Vagina (tissue), 2 donors: Measurements from ENCODE around the gene ELAC2. TPM values are rescaled to one million over a fixed set of nuclear protein-coding genes. Genes with fewer than 3 reads are reported as not detected.

ENCODE experiments used
- DNase-seq, 2 donors: peaks; one replicate each; pipeline ENCODE4 v3.0.0-alpha.2; 2017; ENCODE audit errors: extremely low spot score in 2 of 2
- H3K27ac ChIP-seq: fragments of 200-600 bp; sonication (generic); one replicate; pipeline ENCODE4 v1.5.1; 2019
- H3K27me3 ChIP-seq: fragments of 200-600 bp; sonication (generic); one replicate; pipeline ENCODE4 v1.5.1; 2019
- H3K36me3 ChIP-seq, 2 donors: fragments of 200-600 bp; sonication (generic); one replicate each; pipeline ENCODE4 v1.5.1; 2017 to 2019
- H3K4me1 ChIP-seq: fragments of 200-600 bp; sonication (generic); one replicate; pipeline ENCODE4 v1.5.1; 2019
- H3K4me3 ChIP-seq, 2 donors: fragments of 200-600 bp; sonication (generic); 1 replicate in 1 of 2; 2 replicates in 1 of 2; pipeline ENCODE4 v1.5.1; 2016 to 2019
- H3K9me3 ChIP-seq: fragments of 200-600 bp; sonication (generic); one replicate; pipeline ENCODE4 v1.5.1; 2019
- CTCF ChIP-seq, 3 experiments: fragments of 450-650 bp in 2 of 3; fragments of 200-600 bp in 1 of 3; sonication (generic) in 1 of 3; IDR thresholded peaks; one replicate each; pipeline ENCODE4 v1.5.1; 2017 to 2019; ENCODE audit warnings: antibody characterized with exemption in 3 of 3, mild to moderate bottlenecking in 2 of 3, moderate library complexity in 2 of 3
- POLR2A ChIP-seq, 2 donors: fragments of 450-650 bp; IDR thresholded peaks; one replicate each; pipeline ENCODE4 v1.6.1; 2017; ENCODE audit warnings: antibody characterized with exemption in 2 of 2, mild to moderate bottlenecking in 2 of 2, moderate library complexity in 2 of 2
- POLR2AphosphoS5 ChIP-seq, 2 donors: sonication (generic); formaldehyde crosslinking; IDR thresholded peaks; one replicate each; pipeline ENCODE4 v1.9.0; 2017; ENCODE audit warnings: antibody characterized with exemption in 2 of 2, mild to moderate bottlenecking in 2 of 2, low read depth in 1 of 2; ENCODE audit not compliant: insufficient read depth in 1 of 2
- intact Hi-C: fragments of 100-400 bp; cut with DNase I; formaldehyde crosslinking; loops from one replicate; pipeline ENCODE4 v1.15.1; 2023
- total RNA-seq: library from RNA; depleted of rRNA; stranded (reverse); fragments of >200 nt; gene quantifications from one replicate; pipeline ENCODE4 v1.2.3, GENCODE V29; 2016

Gene ELAC2
- total RNA-seq, 1 donor from 2014 or later, result 134 TPM

DNA sequence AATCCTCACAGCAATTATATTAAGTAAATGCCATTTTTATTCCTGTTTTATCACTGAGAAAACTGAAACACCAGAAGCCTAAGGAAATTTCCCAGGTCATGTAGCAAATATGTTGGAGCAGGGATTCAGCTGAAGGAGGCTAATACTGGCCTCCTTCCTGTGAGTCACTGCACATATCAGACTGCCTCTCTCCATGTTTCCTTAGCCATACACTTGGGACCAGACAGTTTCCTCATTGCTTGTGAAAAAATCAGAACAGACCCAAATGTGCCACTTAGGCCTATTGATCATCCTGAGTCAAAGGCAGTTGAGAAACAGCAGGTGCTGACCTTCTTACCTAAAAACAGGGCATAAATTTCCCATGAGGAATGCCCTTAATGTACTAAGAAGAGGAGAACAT lies 18.9 kb upstream of the ELAC2 start:
- intact Hi-C loops, result no loop called here

GRCh38 chr17:13035420-13035819 lies 17.6 kb upstream of the ELAC2 start:
- no peak for DNase-seq
- no peaks in the 10 kb centered on the region for H3K4me1 ChIP-seq
- H3K36me3 ChIP-seq, result no peaks in the 10 kb centered on the region
- H3K9me3 ChIP-seq, result no peaks in the 10 kb centered on the region
- no peaks in the 10 kb centered on the region for H3K27me3 ChIP-seq
- intact Hi-C loops, result no loop called here
- no peak overlapping the region for H3K4me3 ChIP-seq
- no peak overlapping the region for H3K27ac ChIP-seq
- TF ChIP-seq POLR2AphosphoS5 (IDR thresholded peaks at IDR 0.05; ENCODE audit: insufficient read depth in 1 of 2, low read depth in 1 of 2), result no peak
- no peak for TF ChIP-seq CTCF (IDR thresholded peaks at IDR 0.05)
- no peak for TF ChIP-seq POLR2A (IDR thresholded peaks at IDR 0.05)

More for the DNA sequence above, 18.9 kb upstream of the ELAC2 start:
- H3K9me3 ChIP-seq, result no peaks in the 10 kb centered on the region
- H3K27me3 ChIP-seq, result no peaks in the 10 kb centered on the region
- no peaks in the 10 kb centered on the region for H3K36me3 ChIP-seq
- no peaks in the 10 kb centered on the region for H3K4me1 ChIP-seq
- no peak overlapping the region for H3K27ac ChIP-seq
- H3K4me3 ChIP-seq, result no peak overlapping the region
- TF ChIP-seq CTCF (IDR thresholded peaks at IDR 0.05), result no peak
- TF ChIP-seq POLR2AphosphoS5 (IDR thresholded peaks at IDR 0.05; ENCODE audit: insufficient read depth in 1 of 2, low read depth in 1 of 2), result no peak
- TF ChIP-seq POLR2A (IDR thresholded peaks at IDR 0.05), result no peak
- DNase-seq, result no peak

DNA sequence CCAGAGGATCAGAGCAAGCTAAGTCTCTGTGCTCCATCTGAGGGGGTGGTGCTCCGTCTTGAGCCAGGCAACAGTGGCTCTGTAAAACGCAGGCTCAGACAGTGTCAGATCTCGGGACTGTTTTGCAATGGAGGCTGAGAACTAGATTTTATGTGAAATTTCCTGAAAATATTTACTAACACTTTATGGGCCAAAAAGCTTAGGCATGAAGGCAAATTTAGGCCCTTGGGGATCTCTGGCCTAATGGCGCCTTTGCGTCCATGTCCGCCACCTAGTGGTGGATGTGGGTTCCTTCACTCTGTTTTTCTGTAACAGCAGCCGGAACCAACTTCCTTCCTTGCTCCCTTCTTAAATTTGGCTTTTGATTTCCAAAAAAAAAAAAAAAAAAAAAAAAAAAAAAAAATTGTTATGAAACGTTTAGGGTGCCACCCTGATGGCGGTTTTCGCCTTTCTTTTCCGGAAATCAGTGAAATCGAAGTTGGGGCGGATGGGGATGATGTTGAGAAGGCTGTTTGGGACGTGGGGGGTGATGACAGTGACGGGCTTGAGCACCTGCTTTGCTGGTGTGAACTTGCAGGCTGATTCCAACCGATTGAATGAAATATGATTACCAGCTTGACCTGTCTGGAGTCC lies 14.0 kb upstream of the ELAC2 start:
- no peaks in the 10 kb centered on the region for H3K4me1 ChIP-seq
- no peaks in the 10 kb centered on the region for H3K9me3 ChIP-seq
- H3K4me3 ChIP-seq, result no peak overlapping the region
- H3K27ac ChIP-seq, result no peak overlapping the region
- H3K36me3 ChIP-seq, result no peaks in the 10 kb centered on the region
- intact Hi-C loops, result no loop called here
- TF ChIP-seq CTCF (IDR thresholded peaks at IDR 0.05) (peak in 1 of 3 experiments; percentile 51), POLR2AphosphoS5 (IDR thresholded peaks at IDR 0.05; ENCODE audit: insufficient read depth in 1 of 2, low read depth in 1 of 2) (no peak)
- no peak for DNase-seq
- no peaks in the 10 kb centered on the region for H3K27me3 ChIP-seq

DNA sequence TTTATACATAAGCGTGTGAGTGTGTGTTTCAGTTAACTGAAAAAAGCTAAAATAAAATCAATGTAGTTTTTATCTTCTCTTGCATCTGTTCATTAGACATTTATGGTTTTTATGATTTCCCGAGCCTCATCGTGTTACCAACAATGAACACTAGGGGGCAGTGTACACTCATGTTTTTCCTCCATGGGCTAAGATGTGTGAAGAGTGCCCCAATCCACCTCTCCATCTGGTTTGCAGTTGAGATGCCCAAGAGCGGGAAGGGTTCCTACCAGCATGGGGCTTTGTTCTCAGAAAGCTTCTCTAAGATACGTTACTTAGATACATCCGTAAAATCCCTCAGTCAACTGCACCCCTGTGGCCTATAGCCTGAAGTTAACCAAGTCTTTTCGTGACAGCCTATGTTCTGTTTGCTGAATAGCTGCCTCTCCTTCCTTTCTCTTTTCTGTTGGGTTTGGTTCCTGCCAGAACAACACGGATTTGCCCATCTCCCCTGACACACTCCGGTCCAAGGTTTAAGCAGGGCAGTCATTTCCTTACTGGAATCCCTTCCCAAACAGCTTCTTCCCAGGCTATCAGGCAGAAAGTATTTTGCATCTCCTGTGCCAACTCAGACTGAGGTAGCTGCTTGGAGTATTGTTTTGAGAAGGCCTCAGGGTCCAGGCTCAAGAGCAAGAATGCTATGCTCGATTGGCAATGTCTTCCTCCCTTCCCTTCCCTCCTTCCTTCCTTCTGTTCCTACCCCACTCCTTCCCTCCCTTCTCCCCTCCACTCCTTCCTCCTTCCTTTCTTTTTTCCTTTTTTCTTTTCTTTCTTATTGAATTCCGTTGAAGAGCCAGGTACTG lies 12.9 kb upstream of the ELAC2 start:
- intact Hi-C loops, result no loop called here
- no peak for DNase-seq
- Histone ChIP-seq H3K36me3 (no peaks in the 10 kb centered on the region), H3K4me3 (no peak overlapping the region), H3K4me1 (no peaks in the 10 kb centered on the region), H3K27ac (no peak overlapping the region), H3K27me3 (no peaks in the 10 kb centered on the region), H3K9me3 (no peaks in the 10 kb centered on the region)
- no peak for TF ChIP-seq POLR2A (IDR thresholded peaks at IDR 0.05)
- TF ChIP-seq CTCF (IDR thresholded peaks at IDR 0.05), result peak; percentile 15 to 58 (median 35)
- no peak for TF ChIP-seq POLR2AphosphoS5 (IDR thresholded peaks at IDR 0.05; ENCODE audit: insufficient read depth in 1 of 2, low read depth in 1 of 2)

GRCh38 chr17:13030056-13030455 lies 12.2 kb upstream of the ELAC2 start:
- Histone ChIP-seq H3K9me3 (no peaks in the 10 kb centered on the region), H3K4me1 (no peaks in the 10 kb centered on the region), H3K4me3 (no peak overlapping the region), H3K36me3 (no peaks in the 10 kb centered on the region), H3K27ac (no peak overlapping the region), H3K27me3 (no peaks in the 10 kb centered on the region)
- intact Hi-C loops, result no loop called here
- TF ChIP-seq POLR2A (IDR thresholded peaks at IDR 0.05) (no peak), CTCF (IDR thresholded peaks at IDR 0.05) (no peak), POLR2AphosphoS5 (IDR thresholded peaks at IDR 0.05; ENCODE audit: insufficient read depth in 1 of 2, low read depth in 1 of 2) (no peak)
- no peak for DNase-seq
